ENCODE measurements around the gene SCYL2.

SCYL2 gene

DNA sequence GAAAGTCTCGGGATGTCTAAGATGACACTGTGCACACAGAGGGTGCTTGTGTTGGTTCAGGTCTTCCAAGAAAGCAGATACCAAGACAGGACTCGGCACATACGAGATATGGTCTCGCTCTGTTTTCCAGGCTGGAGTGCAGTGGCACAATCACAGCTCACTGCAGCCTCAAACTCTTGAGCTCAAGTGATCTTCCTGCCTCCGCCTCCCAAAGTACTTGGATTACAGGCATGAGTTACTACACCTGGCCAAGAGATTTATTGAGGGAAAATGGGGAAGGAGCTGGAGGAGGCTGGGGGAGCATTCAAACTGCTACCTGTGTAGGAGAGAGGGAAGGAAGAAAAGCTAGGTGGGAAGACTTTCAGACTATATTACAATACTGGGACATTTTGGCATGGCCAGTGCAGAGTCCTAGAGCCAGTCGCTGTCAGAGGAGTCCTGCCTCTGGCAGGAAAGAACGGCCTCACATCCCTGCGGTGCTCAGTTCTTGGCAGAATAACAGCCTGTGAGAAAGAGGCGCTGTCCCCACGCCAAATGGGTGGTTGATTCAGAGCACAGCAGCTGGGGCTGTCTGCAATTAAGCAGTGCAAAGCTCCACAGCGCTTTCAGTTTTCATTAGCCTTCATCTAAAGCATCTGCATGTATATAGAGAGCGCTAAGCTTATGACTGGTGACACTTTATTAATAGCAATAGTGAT, 108.2 kb downstream of the SCYL2 start:
- peak in 1 of 2 experiments; percentile 8 for DNase-seq (ENCODE audit: low read depth in 2 of 2)

- no peak for DNase-seq (ENCODE audit: low read depth in 2 of 2)
Measured at GRCh38 chr12:100376161-100376560, 109.2 kb downstream of the SCYL2 start.

- DNase-seq (ENCODE audit: low read depth in 2 of 2) = no peak
Measured at GRCh38 chr12:100381379-100381778, 114.4 kb downstream of the SCYL2 start.

- no peak for DNase-seq (ENCODE audit: low read depth in 2 of 2)
Measured at GRCh38 chr12:100382338-100382737, 115.4 kb downstream of the SCYL2 start.

- DNase-seq (ENCODE audit: low read depth in 2 of 2) = no peak
Measured at GRCh38 chr12:100383586-100384558, 116.9 kb downstream of the SCYL2 start.

- DNase-seq (ENCODE audit: low read depth in 2 of 2) = no peak
Measured at GRCh38 chr12:100384559-100384935, 117.6 kb downstream of the SCYL2 start.

- no peak for DNase-seq (ENCODE audit: low read depth in 2 of 2)
Measured at GRCh38 chr12:100388382-100388781, 121.4 kb downstream of the SCYL2 start.

Data from fibroblast of skin of left biceps (primary cell).